HG03045 (cell line): ENCODE data around the gene DNAJC16.

Experiments
- ATAC-seq: cut with Tn5 transposase; IDR thresholded peaks from one replicate; pipeline ENCODE4 v1.9.1; 2021; ENCODE audit warnings: mild to moderate bottlenecking, moderate library complexity; ENCODE audit not compliant: unreplicated experiment

The DNAJC16 gene

GRCh38 chr1:15618655-15619525 lies 92.2 kb downstream of the DNAJC16 start:
- ATAC-seq = no peak

DNA sequence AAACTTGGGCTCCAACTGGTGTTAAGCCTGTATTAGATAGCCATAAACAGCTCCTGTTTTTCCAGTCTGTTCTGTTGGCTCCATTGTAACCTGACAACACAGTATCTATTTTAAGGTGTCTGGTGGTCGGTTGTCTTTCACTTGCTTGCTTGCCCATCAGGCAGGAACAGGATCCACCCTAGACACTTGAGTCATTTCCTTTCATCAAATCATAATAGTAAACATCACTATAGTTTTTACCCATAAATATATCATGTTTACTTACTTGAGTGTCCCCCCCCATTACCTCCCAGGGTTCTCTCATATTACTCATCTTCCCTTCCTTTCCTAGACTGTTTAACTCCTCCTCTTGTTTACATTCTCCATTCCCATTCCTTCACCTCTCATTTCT lies 93.5 kb downstream of the DNAJC16 start:
- no peak for ATAC-seq

GRCh38 chr1:15620902-15621682 lies 94.4 kb downstream of the DNAJC16 start:
- no peak for ATAC-seq

DNA sequence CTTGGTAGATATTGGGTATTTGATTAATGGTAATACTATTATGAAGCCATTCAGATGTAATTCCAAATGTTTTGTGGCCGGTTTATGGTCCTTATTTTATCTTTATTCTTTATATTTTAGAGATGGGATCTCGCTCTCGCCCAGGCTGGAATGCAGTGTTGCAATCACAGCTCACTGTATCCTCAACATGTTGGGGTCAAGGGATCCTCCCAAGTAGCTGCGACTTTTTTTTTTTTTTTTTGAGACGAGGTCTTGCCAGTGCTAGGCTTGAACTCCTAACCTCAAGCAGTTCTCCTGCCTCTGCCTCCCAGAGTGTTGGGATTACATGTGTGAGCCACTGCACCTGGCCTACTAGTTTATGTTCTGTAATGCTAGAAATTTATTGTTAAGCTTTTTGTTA lies 95.3 kb downstream of the DNAJC16 start:
- no peak for ATAC-seq

DNA sequence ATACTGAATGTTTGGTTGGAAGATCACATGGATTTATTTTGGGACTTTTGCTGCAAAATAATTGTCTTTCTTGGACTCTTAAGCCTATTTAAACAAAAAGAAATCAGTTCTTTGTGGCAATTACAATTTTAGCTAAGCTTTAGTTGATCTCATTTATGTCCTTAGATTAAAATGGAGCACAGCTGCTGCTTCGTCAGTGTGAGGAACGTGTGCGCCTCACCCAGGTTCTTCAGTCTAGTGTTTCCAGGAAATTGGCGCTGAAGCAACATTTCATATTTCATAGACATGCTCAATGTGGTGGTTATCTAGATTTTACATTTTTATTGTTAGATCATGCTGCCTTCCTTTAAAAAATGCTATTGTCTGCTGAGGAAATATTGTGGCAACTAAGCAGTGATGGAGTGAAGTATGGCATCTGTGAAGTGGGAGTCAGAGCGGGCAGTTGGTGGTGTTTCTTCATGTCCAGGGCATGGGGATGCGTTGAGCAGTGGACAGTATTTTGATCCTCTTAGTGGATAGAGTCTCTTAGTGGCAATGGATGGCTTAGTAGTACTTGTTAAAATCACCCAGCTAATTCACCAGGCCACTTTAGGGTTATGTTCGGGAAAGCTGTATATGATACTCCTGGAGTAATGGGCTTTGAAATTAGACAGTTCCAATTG lies 96.2 kb downstream of the DNAJC16 start:
- no peak for ATAC-seq

GRCh38 chr1:15623435-15623834 lies 96.8 kb downstream of the DNAJC16 start:
- ATAC-seq = no peak

DNA sequence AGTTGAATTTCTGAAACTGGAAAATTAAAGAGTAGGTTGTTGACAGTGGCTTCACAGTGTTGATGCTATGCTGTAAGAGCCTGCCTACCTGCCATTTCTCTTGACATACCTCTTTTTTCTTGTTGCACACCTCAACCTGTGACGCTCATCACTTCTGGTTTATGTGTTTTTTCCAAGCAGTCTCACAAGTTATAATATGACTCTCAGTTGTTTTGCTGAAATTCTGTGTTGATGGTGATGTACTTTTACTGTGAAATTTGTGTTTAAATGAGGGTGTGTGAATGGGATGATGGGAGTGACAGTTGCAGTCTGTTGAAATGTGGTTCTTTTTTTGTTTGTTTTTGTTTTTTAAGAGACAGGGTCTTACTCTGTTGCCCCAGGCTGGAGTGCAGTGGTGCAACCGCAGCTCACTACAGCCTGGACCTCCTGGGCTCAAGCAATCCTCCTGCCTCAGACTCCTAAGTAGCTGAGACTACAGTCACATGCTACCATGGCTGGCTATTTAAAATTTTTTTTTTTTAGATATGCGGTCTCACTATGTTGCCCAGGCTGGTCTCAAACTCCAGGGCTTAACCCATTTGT lies 97.6 kb downstream of the DNAJC16 start:
- ATAC-seq = no peak

DNA sequence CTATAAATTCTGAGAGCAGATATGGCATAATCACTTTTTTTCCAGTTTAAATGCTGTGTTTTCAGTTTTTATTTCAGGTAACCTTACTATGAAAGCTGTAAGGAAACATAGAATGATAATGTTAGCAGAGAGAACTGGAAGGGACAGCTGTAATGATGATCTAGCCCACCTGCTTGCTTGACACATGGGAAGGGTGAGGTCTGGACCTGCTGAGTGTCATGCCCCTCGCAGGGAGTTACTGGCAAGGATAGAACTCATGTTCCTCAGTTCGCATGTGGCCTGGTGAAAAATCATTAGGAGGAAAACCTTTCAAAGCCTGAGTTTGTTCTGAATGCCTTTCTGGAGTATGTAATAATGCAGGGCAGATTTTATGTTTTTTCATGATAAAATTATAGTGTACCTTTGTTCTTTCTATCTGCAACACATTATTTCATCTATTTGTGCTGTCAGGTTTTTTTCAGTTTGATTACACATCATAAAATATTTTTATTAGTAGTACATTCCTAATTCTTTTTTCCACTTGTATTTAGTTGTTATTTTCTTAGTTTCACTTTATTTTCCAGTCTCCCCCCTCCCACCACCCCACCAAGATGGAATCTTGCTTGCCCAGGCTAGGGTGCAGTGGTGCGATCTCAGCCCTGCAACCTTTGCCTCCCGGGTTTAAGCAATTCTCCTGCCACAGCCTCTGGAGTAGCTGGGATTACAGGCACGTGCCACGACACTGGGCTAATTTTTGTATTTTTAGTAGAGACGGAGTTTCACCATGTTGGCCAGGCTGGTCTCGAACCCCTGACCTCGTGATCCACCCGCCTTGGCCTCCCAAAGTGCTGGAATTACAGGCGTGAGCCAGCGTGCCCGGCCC lies 98.6 kb downstream of the DNAJC16 start:
- ATAC-seq = no peak
